ENCODE results near the gene SFSWAP. TPM values are rescaled to one million over a fixed set of nuclear protein-coding genes. Genes with fewer than 3 reads are reported as not detected.

The SFSWAP gene
- total RNA-seq, 1 experiment from 2014 or later, result 76.3 TPM

GRCh38 chr12:131787143-131787660 lies 76.3 kb downstream of the SFSWAP start:
- ATAC-seq (no peak), DNase-seq (ENCODE audit: low spot score) (no peak)
- POLR2A ChIA-PET, result no interaction called here
- CTCF ChIA-PET, result interaction anchor here (0.5 kb wide), 1 partner anchor 141 kb away, joined by 4 read pairs; no protein-coding TSS in a partner anchor
- 0 out of 2 replicates have a peak overlapping the region, but pooled peaks have one; percentile 78 for H3K27ac Mint-ChIP-seq
- H3K27me3 Mint-ChIP-seq (ENCODE audit: low read depth), result no peaks in the 10 kb centered on the region
- H3K9me3 Mint-ChIP-seq, result peaks cover 5% of the 10 kb centered on the region
- peaks cover 57% of the 10 kb centered on the region for H3K36me3 Mint-ChIP-seq
- H3K4me1 Mint-ChIP-seq, result peaks cover 28% of the 10 kb centered on the region
- no peak overlapping the region for H3K4me3 Mint-ChIP-seq
- TF ChIP-seq, protein P1, sequence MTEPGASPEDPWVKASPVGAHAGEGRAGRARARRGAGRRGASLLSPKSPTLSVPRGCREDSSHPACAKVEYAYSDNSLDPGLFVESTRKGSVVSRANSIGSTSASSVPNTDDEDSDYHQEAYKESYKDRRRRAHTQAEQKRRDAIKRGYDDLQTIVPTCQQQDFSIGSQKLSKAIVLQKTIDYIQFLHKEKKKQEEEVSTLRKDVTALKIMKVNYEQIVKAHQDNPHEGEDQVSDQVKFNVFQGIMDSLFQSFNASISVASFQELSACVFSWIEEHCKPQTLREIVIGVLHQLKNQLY (CRISPR knock-in tag; IDR thresholded peaks at IDR 0.05), result no peak
- TF ChIP-seq CREB1 (CRISPR knock-in tag; IDR thresholded peaks at IDR 0.05) (no peak), NR2C2 (CRISPR knock-in tag; IDR thresholded peaks at IDR 0.05) (no peak)

DNA sequence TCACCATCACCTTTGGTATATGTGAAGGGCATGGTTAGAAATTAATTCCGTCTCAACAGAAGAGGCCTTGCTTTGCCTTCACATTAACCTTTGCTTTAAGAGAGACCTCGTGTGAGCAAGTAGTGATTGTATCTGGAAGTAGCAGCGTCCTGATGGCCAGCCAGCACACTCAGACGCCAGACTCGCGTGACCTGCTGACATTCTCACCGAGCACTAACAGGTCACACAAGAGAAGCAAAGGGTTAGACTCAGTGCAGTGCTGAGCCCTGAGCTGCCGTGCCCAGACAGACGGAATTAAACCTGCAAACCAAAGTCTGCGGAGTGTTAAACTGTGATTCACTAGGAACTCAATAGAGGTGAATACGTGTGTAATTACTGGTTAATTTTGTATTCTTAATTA lies 77.2 kb downstream of the SFSWAP start:
- Mint-ChIP-seq H3K27me3 (ENCODE audit: low read depth) (no peaks in the 10 kb centered on the region), H3K4me3 (no peak overlapping the region), H3K4me1 (peaks cover 28% of the 10 kb centered on the region), H3K36me3 (peaks cover 62% of the 10 kb centered on the region), H3K27ac (peak overlapping the region; percentile 89), H3K9me3 (peaks cover 5% of the 10 kb centered on the region)
- POLR2A ChIA-PET, result no interaction called here
- DNase-seq (ENCODE audit: low spot score) (no peak), ATAC-seq (no peak)
- no peak for TF ChIP-seq ZBTB43 (CRISPR knock-in tag; IDR thresholded peaks at IDR 0.05)
- TF ChIP-seq, protein P2, sequence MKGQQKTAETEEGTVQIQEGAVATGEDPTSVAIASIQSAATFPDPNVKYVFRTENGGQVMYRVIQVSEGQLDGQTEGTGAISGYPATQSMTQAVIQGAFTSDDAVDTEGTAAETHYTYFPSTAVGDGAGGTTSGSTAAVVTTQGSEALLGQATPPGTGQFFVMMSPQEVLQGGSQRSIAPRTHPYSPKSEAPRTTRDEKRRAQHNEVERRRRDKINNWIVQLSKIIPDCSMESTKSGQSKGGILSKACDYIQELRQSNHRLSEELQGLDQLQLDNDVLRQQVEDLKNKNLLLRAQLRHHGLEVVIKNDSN (CRISPR knock-in tag; IDR thresholded peaks at IDR 0.05), result no peak
- TF ChIP-seq ELF4 (CRISPR knock-in tag; IDR thresholded peaks at IDR 0.05; ENCODE audit: low read depth), result no peak
- TF ChIP-seq ZNF423 (CRISPR knock-in tag; IDR thresholded peaks at IDR 0.05), result no peak
- no peak for TF ChIP-seq RELA (CRISPR knock-in tag; IDR thresholded peaks at IDR 0.05; ENCODE audit: borderline replicate concordance)
- no peak for TF ChIP-seq ATF1 (CRISPR knock-in tag; IDR thresholded peaks at IDR 0.05)
- CTCF ChIA-PET, result interaction anchor here (0.5 kb wide), 1 partner anchor 140 kb away, joined by 4 read pairs; no protein-coding TSS in a partner anchor

GRCh38 chr12:131789638-131790037 lies 78.7 kb downstream of the SFSWAP start:
- peaks cover 68% of the 10 kb centered on the region for H3K36me3 Mint-ChIP-seq

More at GRCh38 chr12:131789638-131790037, 78.7 kb downstream of the SFSWAP start:
- DNase-seq (ENCODE audit: low spot score) (no peak), ATAC-seq (no peak)
- Mint-ChIP-seq H3K4me3 (no peak overlapping the region), H3K9me3 (peaks cover 5% of the 10 kb centered on the region), H3K27ac (no peak overlapping the region), H3K27me3 (ENCODE audit: low read depth) (no peaks in the 10 kb centered on the region), H3K4me1 (peaks cover 29% of the 10 kb centered on the region)
- ChIA-PET POLR2A (no interaction called here), CTCF (interaction anchor here (1.2 kb wide), 1 partner anchor 7 kb away, joined by 3 read pairs; no protein-coding TSS in a partner anchor)
- TF ChIP-seq, protein P3, sequence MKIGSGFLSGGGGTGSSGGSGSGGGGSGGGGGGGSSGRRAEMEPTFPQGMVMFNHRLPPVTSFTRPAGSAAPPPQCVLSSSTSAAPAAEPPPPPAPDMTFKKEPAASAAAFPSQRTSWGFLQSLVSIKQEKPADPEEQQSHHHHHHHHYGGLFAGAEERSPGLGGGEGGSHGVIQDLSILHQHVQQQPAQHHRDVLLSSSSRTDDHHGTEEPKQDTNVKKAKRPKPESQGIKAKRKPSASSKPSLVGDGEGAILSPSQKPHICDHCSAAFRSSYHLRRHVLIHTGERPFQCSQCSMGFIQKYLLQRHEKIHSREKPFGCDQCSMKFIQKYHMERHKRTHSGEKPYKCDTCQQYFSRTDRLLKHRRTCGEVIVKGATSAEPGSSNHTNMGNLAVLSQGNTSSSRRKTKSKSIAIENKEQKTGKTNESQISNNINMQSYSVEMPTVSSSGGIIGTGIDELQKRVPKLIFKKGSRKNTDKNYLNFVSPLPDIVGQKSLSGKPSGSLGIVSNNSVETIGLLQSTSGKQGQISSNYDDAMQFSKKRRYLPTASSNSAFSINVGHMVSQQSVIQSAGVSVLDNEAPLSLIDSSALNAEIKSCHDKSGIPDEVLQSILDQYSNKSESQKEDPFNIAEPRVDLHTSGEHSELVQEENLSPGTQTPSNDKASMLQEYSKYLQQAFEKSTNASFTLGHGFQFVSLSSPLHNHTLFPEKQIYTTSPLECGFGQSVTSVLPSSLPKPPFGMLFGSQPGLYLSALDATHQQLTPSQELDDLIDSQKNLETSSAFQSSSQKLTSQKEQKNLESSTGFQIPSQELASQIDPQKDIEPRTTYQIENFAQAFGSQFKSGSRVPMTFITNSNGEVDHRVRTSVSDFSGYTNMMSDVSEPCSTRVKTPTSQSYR (CRISPR knock-in tag; IDR thresholded peaks at IDR 0.05), result no peak
- TF ChIP-seq GABPB1 (CRISPR knock-in tag; IDR thresholded peaks at IDR 0.05), result no peak
- no peak for TF ChIP-seq ZNF232 (CRISPR knock-in tag; IDR thresholded peaks at IDR 0.05)
- no peak for TF ChIP-seq NFATC4 (CRISPR knock-in tag; IDR thresholded peaks at IDR 0.05)
- no peak for TF ChIP-seq TCF7 (CRISPR knock-in tag; IDR thresholded peaks at IDR 0.05; ENCODE audit: low read depth)
- TF ChIP-seq ZNF263 (CRISPR knock-in tag; IDR thresholded peaks at IDR 0.05; ENCODE audit: low read depth), result no peak
- TF ChIP-seq, protein P1 (CRISPR knock-in tag; IDR thresholded peaks at IDR 0.05), result no peak
- TF ChIP-seq NFYB (CRISPR knock-in tag; conservative IDR thresholded peaks at IDR 0.05; ENCODE audit: low read depth), result no peak
- no peak for TF ChIP-seq JAZF1 (CRISPR knock-in tag; IDR thresholded peaks at IDR 0.05)
- no peak for TF ChIP-seq EMX1 (CRISPR knock-in tag; IDR thresholded peaks at IDR 0.05)
- TF ChIP-seq ZNF219 (CRISPR knock-in tag; IDR thresholded peaks at IDR 0.05; ENCODE audit: borderline replicate concordance), result no peak
- TF ChIP-seq TP53 (CRISPR knock-in tag; IDR thresholded peaks at IDR 0.05), result no peak
- no peak for TF ChIP-seq TEAD1 (CRISPR knock-in tag; IDR thresholded peaks at IDR 0.05)
